Measurements from ENCODE around the gene EPHB6.

GRCh38 chr7:142855756-142856564, 1.1 kb downstream of the EPHB6 start:
- TF ChIP-seq, protein P1, sequence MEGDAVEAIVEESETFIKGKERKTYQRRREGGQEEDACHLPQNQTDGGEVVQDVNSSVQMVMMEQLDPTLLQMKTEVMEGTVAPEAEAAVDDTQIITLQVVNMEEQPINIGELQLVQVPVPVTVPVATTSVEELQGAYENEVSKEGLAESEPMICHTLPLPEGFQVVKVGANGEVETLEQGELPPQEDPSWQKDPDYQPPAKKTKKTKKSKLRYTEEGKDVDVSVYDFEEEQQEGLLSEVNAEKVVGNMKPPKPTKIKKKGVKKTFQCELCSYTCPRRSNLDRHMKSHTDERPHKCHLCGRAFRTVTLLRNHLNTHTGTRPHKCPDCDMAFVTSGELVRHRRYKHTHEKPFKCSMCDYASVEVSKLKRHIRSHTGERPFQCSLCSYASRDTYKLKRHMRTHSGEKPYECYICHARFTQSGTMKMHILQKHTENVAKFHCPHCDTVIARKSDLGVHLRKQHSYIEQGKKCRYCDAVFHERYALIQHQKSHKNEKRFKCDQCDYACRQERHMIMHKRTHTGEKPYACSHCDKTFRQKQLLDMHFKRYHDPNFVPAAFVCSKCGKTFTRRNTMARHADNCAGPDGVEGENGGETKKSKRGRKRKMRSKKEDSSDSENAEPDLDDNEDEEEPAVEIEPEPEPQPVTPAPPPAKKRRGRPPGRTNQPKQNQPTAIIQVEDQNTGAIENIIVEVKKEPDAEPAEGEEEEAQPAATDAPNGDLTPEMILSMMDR (conservative IDR thresholded peaks at IDR 0.05), result no peak
- no peak for TF ChIP-seq EZH2 (IDR thresholded peaks at IDR 0.05; ENCODE audit: low read depth)

All from PC-9 (cell line).